Activated effector memory CD4-positive, alpha-beta T cell treated with Interleukin-2 at 50 U/mL for 16 hours (primary cell): ENCODE data around the gene CLDN24.

Source experiments
- DNase-seq: peaks from one replicate; pipeline ENCODE4 v3.0.0-alpha.2; 2020

CLDN24 gene

GRCh38 chr4:183322326-183322725 is at the start of gene CLDN24:
Gene CLDN24, minus strand, starts transcription at chr4:183322426. Its CDS starts 0 bp downstream, at chr4:183322426.
- no peak for DNase-seq

- DNase-seq, result no peak
Measured at GRCh38 chr4:183370786-183371185, 48.6 kb upstream of the CLDN24 start.

GRCh38 chr4:183369073-183369472 is 46.8 kb upstream of the CLDN24 start:
- DNase-seq, result no peak

GRCh38 chr4:183366206-183366835 is 44.1 kb upstream of the CLDN24 start:
- DNase-seq, result no peak

- DNase-seq, result no peak
Measured at GRCh38 chr4:183364025-183364424, 41.8 kb upstream of the CLDN24 start.

- no peak for DNase-seq
Measured at GRCh38 chr4:183362916-183363542, 40.8 kb upstream of the CLDN24 start.

- no peak for DNase-seq
Measured at GRCh38 chr4:183362036-183362435, 39.8 kb upstream of the CLDN24 start.

- DNase-seq, result no peak
Measured at GRCh38 chr4:183360161-183360919, 38.1 kb upstream of the CLDN24 start.

GRCh38 chr4:183358215-183358755 is 36.1 kb upstream of the CLDN24 start:
- no peak for DNase-seq

GRCh38 chr4:183356931-183357675 is 34.9 kb upstream of the CLDN24 start:
- DNase-seq, result no peak

GRCh38 chr4:183356173-183356830 is 34.1 kb upstream of the CLDN24 start:
- no peak for DNase-seq

- DNase-seq, result no peak
Measured at GRCh38 chr4:183355405-183355804, 33.2 kb upstream of the CLDN24 start.

GRCh38 chr4:183354219-183354618 is 32.0 kb upstream of the CLDN24 start:
- no peak for DNase-seq

GRCh38 chr4:183353557-183353956 is 31.3 kb upstream of the CLDN24 start:
- no peak for DNase-seq

- no peak for DNase-seq
Measured at GRCh38 chr4:183352546-183352945, 30.3 kb upstream of the CLDN24 start.

- DNase-seq, result no peak
Measured at GRCh38 chr4:183350317-183351071, 28.3 kb upstream of the CLDN24 start.

GRCh38 chr4:183349673-183350072 is 27.4 kb upstream of the CLDN24 start:
- DNase-seq, result no peak

- no peak for DNase-seq
Measured at GRCh38 chr4:183348706-183349659, 26.8 kb upstream of the CLDN24 start.

GRCh38 chr4:183348136-183348535 is 25.9 kb upstream of the CLDN24 start:
- DNase-seq, result no peak

GRCh38 chr4:183347566-183347965 is 25.3 kb upstream of the CLDN24 start:
- DNase-seq, result no peak

GRCh38 chr4:183347146-183347545 is 24.9 kb upstream of the CLDN24 start:
- no peak for DNase-seq
